ENCODE data around the gene FAM13A.

- TF ChIP-seq EZH2 (IDR thresholded peaks at IDR 0.05; ENCODE audit: insufficient read depth, poor library complexity, severe bottlenecking) (no peak), EZH2phosphoT487 (IDR thresholded peaks at IDR 0.05; ENCODE audit: insufficient read depth, low read depth) (no peak)
Measured at GRCh38 chr4:88780389-88780788, 276.6 kb downstream of the FAM13A start.
